Upper lobe of left lung (tissue), 4 donors: ENCODE measurements around the gene AKAP4.

Source experiments
- EP300 ChIP-seq, 4 donors: sonication (generic); formaldehyde crosslinking; IDR thresholded peaks; one replicate each; pipeline ENCODE4 v1.5.1; 2017; ENCODE audit warnings: antibody characterized with exemption in 4 of 4, control low read depth in 2 of 4
- TF ChIP-seq, protein P1 (sequence below), 6 experiments: fragments of 450-650 bp in 4 of 6; fragments of 200-600 bp in 2 of 6; sonication (generic) in 2 of 6; IDR thresholded peaks; one replicate each; pipeline ENCODE4 v1.5.1; 2016 to 2019; ENCODE audit warnings: antibody characterized with exemption in 6 of 6

DNA sequence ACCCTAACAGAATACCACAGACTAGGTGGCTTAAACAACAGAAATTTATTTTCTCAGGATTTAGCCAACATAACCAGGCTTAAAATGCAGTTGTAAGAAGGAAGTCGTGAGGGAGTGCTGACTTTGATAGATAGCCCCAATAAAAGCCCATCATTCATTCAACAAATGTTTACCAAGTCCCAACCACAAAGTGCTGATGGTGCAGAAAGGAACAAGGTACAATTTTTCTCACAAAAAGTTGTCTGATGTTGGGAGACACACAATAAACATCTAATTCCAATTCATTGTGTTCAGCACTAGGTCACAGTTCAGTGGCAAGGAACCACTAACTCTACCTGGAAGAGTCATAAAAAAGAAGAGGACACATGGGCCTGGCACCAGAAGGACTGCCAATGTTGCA, 42.2 kb downstream of the AKAP4 start:
- TF ChIP-seq, protein P1, sequence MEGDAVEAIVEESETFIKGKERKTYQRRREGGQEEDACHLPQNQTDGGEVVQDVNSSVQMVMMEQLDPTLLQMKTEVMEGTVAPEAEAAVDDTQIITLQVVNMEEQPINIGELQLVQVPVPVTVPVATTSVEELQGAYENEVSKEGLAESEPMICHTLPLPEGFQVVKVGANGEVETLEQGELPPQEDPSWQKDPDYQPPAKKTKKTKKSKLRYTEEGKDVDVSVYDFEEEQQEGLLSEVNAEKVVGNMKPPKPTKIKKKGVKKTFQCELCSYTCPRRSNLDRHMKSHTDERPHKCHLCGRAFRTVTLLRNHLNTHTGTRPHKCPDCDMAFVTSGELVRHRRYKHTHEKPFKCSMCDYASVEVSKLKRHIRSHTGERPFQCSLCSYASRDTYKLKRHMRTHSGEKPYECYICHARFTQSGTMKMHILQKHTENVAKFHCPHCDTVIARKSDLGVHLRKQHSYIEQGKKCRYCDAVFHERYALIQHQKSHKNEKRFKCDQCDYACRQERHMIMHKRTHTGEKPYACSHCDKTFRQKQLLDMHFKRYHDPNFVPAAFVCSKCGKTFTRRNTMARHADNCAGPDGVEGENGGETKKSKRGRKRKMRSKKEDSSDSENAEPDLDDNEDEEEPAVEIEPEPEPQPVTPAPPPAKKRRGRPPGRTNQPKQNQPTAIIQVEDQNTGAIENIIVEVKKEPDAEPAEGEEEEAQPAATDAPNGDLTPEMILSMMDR (IDR thresholded peaks at IDR 0.05), result no peak
- no peak for TF ChIP-seq EP300 (IDR thresholded peaks at IDR 0.05)
